GDM1 (cell line): ENCODE results near the gene FUT3.
A peak's percentile ranks its signal among the peaks of the same experiment; 100 is the strongest.
"Not testable (repeated sequence)": the region's sequence is repeated elsewhere in the genome, so short reads cannot be mapped to it uniquely, and the experiment has no call there.

Experiments
- DNase-seq: peaks from one replicate; lab custom pipeline; 2025; lab: John Stamatoyannopoulos, UW

The FUT3 gene

GRCh38 chr19:5847846-5848245 is 3.4 kb downstream of the FUT3 start:
- not testable (repeated sequence) for DNase-seq

GRCh38 chr19:5844456-5845433 is 6.5 kb downstream of the FUT3 start:
- DNase-seq, result no peak

GRCh38 chr19:5843295-5843927 is 7.8 kb downstream of the FUT3 start:
- no peak for DNase-seq

- DNase-seq, result not testable (repeated sequence)
Measured at GRCh38 chr19:5841735-5842111, 9.5 kb downstream of the FUT3 start.

- peak; percentile 63 for DNase-seq
Measured at GRCh38 chr19:5839065-5840017, 11.9 kb downstream of the FUT3 start, which contains the start of gene FUT6. Gene FUT6 (minus strand): TSS chr19:5839702. CDS start chr19:5832567, 7,135 bp downstream.

GRCh38 chr19:5838353-5839064 is 12.7 kb downstream of the FUT3 start:
- DNase-seq, result no peak

GRCh38 chr19:5837761-5838352 is 13.4 kb downstream of the FUT3 start:
- DNase-seq, result no peak

- no peak for DNase-seq
Measured at GRCh38 chr19:5832527-5833216, 18.6 kb downstream of the FUT3 start.

- DNase-seq, result no peak
Measured at GRCh38 chr19:5832061-5832460, 19.2 kb downstream of the FUT3 start.

GRCh38 chr19:5831159-5831558 is 20.1 kb downstream of the FUT3 start:
- no peak for DNase-seq

- DNase-seq, result no peak
Measured at GRCh38 chr19:5829567-5830310, 21.5 kb downstream of the FUT3 start.

- no peak for DNase-seq
Measured at GRCh38 chr19:5828661-5829566, 22.3 kb downstream of the FUT3 start.

- DNase-seq, result peak; percentile 96
Measured at GRCh38 chr19:5827891-5828660, 23.2 kb downstream of the FUT3 start.

- DNase-seq, result no peak
Measured at GRCh38 chr19:5827342-5827890, 23.8 kb downstream of the FUT3 start.

- no peak for DNase-seq
Measured at GRCh38 chr19:5826531-5827341, 24.5 kb downstream of the FUT3 start.

GRCh38 chr19:5825178-5825577 is 26.1 kb downstream of the FUT3 start:
- no peak for DNase-seq

- no peak for DNase-seq
Measured at GRCh38 chr19:5824751-5825150, 26.5 kb downstream of the FUT3 start.
